ENCODE measurements around the gene ANO4.

- TF ChIP-seq TSHZ2 (CRISPR knock-in tag; IDR thresholded peaks at IDR 0.05) (no peak), CREB5 (CRISPR knock-in tag; IDR thresholded peaks at IDR 0.05; ENCODE audit: low read depth) (no peak), ZNF70 (CRISPR knock-in tag; IDR thresholded peaks at IDR 0.05) (no peak), RARB (CRISPR knock-in tag; IDR thresholded peaks at IDR 0.05) (no peak), BACH2 (CRISPR knock-in tag; IDR thresholded peaks at IDR 0.05; ENCODE audit: borderline replicate concordance) (no peak), PATZ1 (CRISPR knock-in tag; IDR thresholded peaks at IDR 0.05; ENCODE audit: borderline replicate concordance) (no peak), CSRNP3 (CRISPR knock-in tag; IDR thresholded peaks at IDR 0.05) (no peak), SNAI2 (CRISPR knock-in tag; IDR thresholded peaks at IDR 0.05) (no peak)
Observed at GRCh38 chr12:100932571-100932970, 138.0 kb downstream of the ANO4 start.
